Measurements from ENCODE around the gene RPP14. TPM values are rescaled to one million over a fixed set of nuclear protein-coding genes. Genes with fewer than 3 reads are reported as not detected.

RPP14 gene
- total RNA-seq, 1 donor from 2014 or later: 17.7 TPM

- DNase-seq (no peak), ATAC-seq (ENCODE audit: low read depth) (no peak)
- CTCF ChIA-PET: interaction anchor here (0.7 to 1.2 kb wide), 3 partner anchors 14 to 104 kb away, joined by 3 to 4 read pairs (median 3); partner anchors contain the start of genes HTD2 and RPP14
- Mint-ChIP-seq H3K9me3 (no peaks in the 10 kb centered on the region), H3K36me3 (ENCODE audit: low read depth) (peaks cover 43% of the 10 kb centered on the region), H3K27me3 (no peaks in the 10 kb centered on the region), H3K4me3 (no peak overlapping the region), H3K27ac (no peak overlapping the region), H3K4me1 (no peaks in the 10 kb centered on the region)
- intact Hi-C loops (cut with micrococcal nuclease): no loop called here
- POLR2A ChIA-PET: no interaction called here
- TF ChIP-seq, protein P1, sequence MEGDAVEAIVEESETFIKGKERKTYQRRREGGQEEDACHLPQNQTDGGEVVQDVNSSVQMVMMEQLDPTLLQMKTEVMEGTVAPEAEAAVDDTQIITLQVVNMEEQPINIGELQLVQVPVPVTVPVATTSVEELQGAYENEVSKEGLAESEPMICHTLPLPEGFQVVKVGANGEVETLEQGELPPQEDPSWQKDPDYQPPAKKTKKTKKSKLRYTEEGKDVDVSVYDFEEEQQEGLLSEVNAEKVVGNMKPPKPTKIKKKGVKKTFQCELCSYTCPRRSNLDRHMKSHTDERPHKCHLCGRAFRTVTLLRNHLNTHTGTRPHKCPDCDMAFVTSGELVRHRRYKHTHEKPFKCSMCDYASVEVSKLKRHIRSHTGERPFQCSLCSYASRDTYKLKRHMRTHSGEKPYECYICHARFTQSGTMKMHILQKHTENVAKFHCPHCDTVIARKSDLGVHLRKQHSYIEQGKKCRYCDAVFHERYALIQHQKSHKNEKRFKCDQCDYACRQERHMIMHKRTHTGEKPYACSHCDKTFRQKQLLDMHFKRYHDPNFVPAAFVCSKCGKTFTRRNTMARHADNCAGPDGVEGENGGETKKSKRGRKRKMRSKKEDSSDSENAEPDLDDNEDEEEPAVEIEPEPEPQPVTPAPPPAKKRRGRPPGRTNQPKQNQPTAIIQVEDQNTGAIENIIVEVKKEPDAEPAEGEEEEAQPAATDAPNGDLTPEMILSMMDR (IDR thresholded peaks at IDR 0.05): no peak
These were observed 14.2 kb upstream of the RPP14 start for GRCh38 chr3:58291671-58292338.

- peak overlapping the region; percentile 5 for H3K27ac Mint-ChIP-seq
- CTCF ChIA-PET: interaction anchor here (0.7 kb wide), 1 partner anchor 13 kb away, joined by 3 read pairs; the partner anchor contains the start of genes HTD2 and RPP14
- intact Hi-C loops (cut with micrococcal nuclease): no loop called here
These were observed 13.2 kb upstream of the RPP14 start for GRCh38 chr3:58292866-58293265.

GRCh38 chr3:58293516-58293915 lies 12.5 kb upstream of the RPP14 start:
- no peak overlapping the region for H3K4me3 Mint-ChIP-seq
- no peaks in the 10 kb centered on the region for H3K4me1 Mint-ChIP-seq
- intact Hi-C loops (cut with micrococcal nuclease): no loop called here
- TF ChIP-seq, protein P1 (IDR thresholded peaks at IDR 0.05): no peak
- DNase-seq (no peak), ATAC-seq (ENCODE audit: low read depth) (no peak)
- peaks cover 29% of the 10 kb centered on the region for H3K36me3 Mint-ChIP-seq (ENCODE audit: low read depth)
- H3K27ac Mint-ChIP-seq: no peak overlapping the region
- H3K9me3 Mint-ChIP-seq: no peaks in the 10 kb centered on the region
- POLR2A ChIA-PET: interaction anchor here (0.6 to 0.9 kb wide), 3 partner anchors 13 to 90 kb away, joined by 3 to 4 read pairs (median 3); partner anchors contain the start of genes ABHD6, HTD2 and RPP14
- CTCF ChIA-PET: interaction anchor here (0.9 kb wide), 1 partner anchor 76 kb away, joined by 3 read pairs; no protein-coding TSS in a partner anchor
- no peaks in the 10 kb centered on the region for H3K27me3 Mint-ChIP-seq

More at GRCh38 chr3:58292866-58293265, 13.2 kb upstream of the RPP14 start:
- no peak for ATAC-seq (ENCODE audit: low read depth)
- no peaks in the 10 kb centered on the region for H3K9me3 Mint-ChIP-seq
- DNase-seq: no peak
- H3K27me3 Mint-ChIP-seq: no peaks in the 10 kb centered on the region
- TF ChIP-seq, protein P1 (IDR thresholded peaks at IDR 0.05): no peak
- POLR2A ChIA-PET: interaction anchor here (0.9 kb wide), 1 partner anchor 14 kb away, joined by 3 read pairs; the partner anchor contains the start of genes HTD2 and RPP14
- H3K4me1 Mint-ChIP-seq: no peaks in the 10 kb centered on the region
- H3K4me3 Mint-ChIP-seq: no peak overlapping the region
- H3K36me3 Mint-ChIP-seq (ENCODE audit: low read depth): peaks cover 35% of the 10 kb centered on the region

- ATAC-seq (ENCODE audit: low read depth): no peak
- H3K27ac Mint-ChIP-seq: peak overlapping the region; percentile 53
- TF ChIP-seq, protein P1 (IDR thresholded peaks at IDR 0.05): no peak
- no peak for DNase-seq
- no peak overlapping the region for H3K4me3 Mint-ChIP-seq
- H3K36me3 Mint-ChIP-seq (ENCODE audit: low read depth): peaks cover 24% of the 10 kb centered on the region
- intact Hi-C loops (cut with micrococcal nuclease): no loop called here
- ChIA-PET CTCF (interaction anchor here (1.3 to 8.9 kb wide), 2 partner anchors 108 to 118 kb away, joined by 6 to 167 read pairs; no protein-coding TSS in a partner anchor), POLR2A (no interaction called here)
- peaks cover 1% of the 10 kb centered on the region for H3K27me3 Mint-ChIP-seq
- H3K4me1 Mint-ChIP-seq: peaks cover 1% of the 10 kb centered on the region
- H3K9me3 Mint-ChIP-seq: no peaks in the 10 kb centered on the region
These were observed 9.8 kb upstream of the RPP14 start for GRCh38 chr3:58296269-58296668.

GRCh38 chr3:58296843-58297242 lies 9.2 kb upstream of the RPP14 start:
- H3K4me1 Mint-ChIP-seq: peaks cover 1% of the 10 kb centered on the region
- CTCF ChIA-PET: interaction anchor here (1.3 to 8.9 kb wide), 2 partner anchors 108 to 119 kb away, joined by 6 to 167 read pairs; no protein-coding TSS in a partner anchor
- no peak for ATAC-seq (ENCODE audit: low read depth)

More at GRCh38 chr3:58296843-58297242, 9.2 kb upstream of the RPP14 start:
- Mint-ChIP-seq H3K27me3 (peaks cover 3% of the 10 kb centered on the region), H3K36me3 (ENCODE audit: low read depth) (peaks cover 19% of the 10 kb centered on the region), H3K9me3 (no peaks in the 10 kb centered on the region), H3K27ac (no peak overlapping the region), H3K4me3 (no peak overlapping the region)
- TF ChIP-seq, protein P1 (IDR thresholded peaks at IDR 0.05): no peak
- no peak for DNase-seq
- intact Hi-C loops (cut with micrococcal nuclease): no loop called here
- POLR2A ChIA-PET: no interaction called here

Data from activated B cell treated with CpG ODN at 0.5 μM for 24 hours (primary cell).